ENCODE results near the gene SERPINA5. TPM values are rescaled to one million over a fixed set of nuclear protein-coding genes. Genes with fewer than 3 reads are reported as not detected.
A peak's percentile ranks its signal among the peaks of the same experiment; 100 is the strongest.

Gene SERPINA5
- total and polyA plus RNA-seq, 2 of the 13 experiments (the other 11 are each of a cell fraction or from before 2014, with no cell fraction given), result 449 to 498 TPM

DNA sequence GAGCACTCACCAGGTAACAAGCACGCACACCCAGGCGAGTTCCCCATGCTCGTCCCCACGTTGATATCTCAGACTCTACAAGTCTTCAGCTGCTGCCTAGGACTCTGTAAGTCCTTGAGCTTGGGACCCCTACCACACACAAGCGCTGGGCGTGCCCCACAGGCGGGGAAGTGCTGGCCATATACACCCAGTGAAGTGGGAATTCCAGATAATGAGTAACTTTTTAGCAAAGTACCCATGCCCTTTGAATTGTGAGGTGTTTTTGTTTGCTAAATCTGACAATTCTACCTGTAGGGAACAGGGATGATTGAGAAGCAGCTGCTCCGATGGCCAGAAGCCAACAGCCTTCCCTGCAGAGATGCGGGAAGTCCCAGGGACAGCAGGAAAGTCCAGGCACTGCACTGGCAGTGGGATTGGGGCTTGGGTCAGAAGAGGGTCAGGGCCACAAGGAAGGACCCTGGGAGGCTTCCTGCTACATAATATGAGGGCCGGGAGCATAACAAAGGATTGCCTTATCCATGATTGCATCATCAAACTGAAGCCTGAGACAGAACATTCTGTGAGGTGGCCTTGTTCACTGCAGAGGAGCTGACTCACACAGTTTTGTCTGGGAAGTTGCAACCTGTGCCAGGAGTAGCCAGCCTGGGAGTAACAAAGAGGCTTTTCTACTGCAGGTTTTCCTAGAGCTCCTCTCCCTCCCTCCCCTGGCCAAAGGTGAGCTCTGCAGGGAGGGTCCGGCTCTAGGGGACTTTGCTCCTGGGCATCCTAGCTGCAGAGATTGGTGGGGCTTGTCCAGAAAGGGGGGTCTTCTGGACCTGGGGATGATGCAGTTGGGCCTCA is 17.8 kb downstream of the SERPINA5 start (continued):
- TF ChIP-seq, protein P1, sequence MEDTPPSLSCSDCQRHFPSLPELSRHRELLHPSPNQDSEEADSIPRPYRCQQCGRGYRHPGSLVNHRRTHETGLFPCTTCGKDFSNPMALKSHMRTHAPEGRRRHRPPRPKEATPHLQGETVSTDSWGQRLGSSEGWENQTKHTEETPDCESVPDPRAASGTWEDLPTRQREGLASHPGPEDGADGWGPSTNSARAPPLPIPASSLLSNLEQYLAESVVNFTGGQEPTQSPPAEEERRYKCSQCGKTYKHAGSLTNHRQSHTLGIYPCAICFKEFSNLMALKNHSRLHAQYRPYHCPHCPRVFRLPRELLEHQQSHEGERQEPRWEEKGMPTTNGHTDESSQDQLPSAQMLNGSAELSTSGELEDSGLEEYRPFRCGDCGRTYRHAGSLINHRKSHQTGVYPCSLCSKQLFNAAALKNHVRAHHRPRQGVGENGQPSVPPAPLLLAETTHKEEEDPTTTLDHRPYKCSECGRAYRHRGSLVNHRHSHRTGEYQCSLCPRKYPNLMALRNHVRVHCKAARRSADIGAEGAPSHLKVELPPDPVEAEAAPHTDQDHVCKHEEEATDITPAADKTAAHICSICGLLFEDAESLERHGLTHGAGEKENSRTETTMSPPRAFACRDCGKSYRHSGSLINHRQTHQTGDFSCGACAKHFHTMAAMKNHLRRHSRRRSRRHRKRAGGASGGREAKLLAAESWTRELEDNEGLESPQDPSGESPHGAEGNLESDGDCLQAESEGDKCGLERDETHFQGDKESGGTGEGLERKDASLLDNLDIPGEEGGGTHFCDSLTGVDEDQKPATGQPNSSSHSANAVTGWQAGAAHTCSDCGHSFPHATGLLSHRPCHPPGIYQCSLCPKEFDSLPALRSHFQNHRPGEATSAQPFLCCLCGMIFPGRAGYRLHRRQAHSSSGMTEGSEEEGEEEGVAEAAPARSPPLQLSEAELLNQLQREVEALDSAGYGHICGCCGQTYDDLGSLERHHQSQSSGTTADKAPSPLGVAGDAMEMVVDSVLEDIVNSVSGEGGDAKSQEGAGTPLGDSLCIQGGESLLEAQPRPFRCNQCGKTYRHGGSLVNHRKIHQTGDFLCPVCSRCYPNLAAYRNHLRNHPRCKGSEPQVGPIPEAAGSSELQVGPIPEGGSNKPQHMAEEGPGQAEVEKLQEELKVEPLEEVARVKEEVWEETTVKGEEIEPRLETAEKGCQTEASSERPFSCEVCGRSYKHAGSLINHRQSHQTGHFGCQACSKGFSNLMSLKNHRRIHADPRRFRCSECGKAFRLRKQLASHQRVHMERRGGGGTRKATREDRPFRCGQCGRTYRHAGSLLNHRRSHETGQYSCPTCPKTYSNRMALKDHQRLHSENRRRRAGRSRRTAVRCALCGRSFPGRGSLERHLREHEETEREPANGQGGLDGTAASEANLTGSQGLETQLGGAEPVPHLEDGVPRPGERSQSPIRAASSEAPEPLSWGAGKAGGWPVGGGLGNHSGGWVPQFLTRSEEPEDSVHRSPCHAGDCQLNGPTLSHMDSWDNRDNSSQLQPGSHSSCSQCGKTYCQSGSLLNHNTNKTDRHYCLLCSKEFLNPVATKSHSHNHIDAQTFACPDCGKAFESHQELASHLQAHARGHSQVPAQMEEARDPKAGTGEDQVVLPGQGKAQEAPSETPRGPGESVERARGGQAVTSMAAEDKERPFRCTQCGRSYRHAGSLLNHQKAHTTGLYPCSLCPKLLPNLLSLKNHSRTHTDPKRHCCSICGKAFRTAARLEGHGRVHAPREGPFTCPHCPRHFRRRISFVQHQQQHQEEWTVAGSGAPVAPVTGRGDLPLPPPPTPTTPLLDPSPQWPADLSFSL (CRISPR knock-in tag; IDR thresholded peaks at IDR 0.05), result no peak; the same call in 1 of the 2 replicates
- TF ChIP-seq, protein P2, sequence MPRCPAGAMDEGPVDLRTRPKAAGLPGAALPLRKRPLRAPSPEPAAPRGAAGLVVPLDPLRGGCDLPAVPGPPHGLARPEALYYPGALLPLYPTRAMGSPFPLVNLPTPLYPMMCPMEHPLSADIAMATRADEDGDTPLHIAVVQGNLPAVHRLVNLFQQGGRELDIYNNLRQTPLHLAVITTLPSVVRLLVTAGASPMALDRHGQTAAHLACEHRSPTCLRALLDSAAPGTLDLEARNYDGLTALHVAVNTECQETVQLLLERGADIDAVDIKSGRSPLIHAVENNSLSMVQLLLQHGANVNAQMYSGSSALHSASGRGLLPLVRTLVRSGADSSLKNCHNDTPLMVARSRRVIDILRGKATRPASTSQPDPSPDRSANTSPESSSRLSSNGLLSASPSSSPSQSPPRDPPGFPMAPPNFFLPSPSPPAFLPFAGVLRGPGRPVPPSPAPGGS (CRISPR knock-in tag; IDR thresholded peaks at IDR 0.05), result peak; percentile 86; the same call in 1 of the 2 replicates
- peak; percentile 70; the same call in 1 of the 2 replicates for TF ChIP-seq ZMAT3 (CRISPR knock-in tag; conservative IDR thresholded peaks at IDR 0.05)
- peak; percentile 99 for TF ChIP-seq SKI (IDR thresholded peaks at IDR 0.05; ENCODE audit: partially characterized antibody)
- TF ChIP-seq, protein P3, sequence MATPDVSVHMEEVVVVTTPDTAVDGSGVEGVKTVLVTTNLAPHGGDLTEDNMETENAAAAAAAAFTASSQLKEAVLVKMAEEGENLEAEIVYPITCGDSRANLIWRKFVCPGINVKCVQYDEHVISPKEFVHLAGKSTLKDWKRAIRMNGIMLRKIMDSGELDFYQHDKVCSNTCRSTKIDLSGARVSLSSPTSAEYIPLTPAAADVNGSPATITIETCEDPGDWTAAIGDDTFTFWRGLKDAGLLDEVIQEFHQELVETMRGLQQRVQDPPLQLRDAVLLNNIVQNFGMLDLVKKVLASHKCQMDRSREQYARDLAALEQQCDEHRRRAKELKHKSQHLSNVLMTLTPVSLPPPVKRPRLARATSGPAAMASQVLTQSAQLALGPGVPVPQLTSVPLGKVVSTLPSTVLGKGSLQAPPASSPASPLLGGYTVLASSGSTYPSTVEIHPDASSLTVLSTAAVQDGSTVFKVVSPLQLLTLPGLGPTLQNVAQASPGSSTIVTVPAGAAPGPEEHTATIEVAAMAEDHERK (CRISPR knock-in tag; IDR thresholded peaks at IDR 0.05; ENCODE audit: low read depth), result no peak
- no peak for TF ChIP-seq AGO1 (IDR thresholded peaks at IDR 0.05; ENCODE audit: low read depth, low read length, poor library complexity, severe bottlenecking)
- TF ChIP-seq, protein P4, sequence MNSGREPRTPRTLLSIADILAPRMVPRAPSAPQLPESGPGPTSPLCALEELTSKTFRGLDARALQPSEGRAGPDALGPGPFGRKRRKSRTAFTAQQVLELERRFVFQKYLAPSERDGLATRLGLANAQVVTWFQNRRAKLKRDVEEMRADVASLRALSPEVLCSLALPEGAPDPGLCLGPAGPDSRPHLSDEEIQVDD (CRISPR knock-in tag; IDR thresholded peaks at IDR 0.05; ENCODE audit: borderline replicate concordance), result no peak
- no peak for TF ChIP-seq GABPA (IDR thresholded peaks at IDR 0.05; ENCODE audit: low read depth, low read length)
- no peak; the same call in 1 of the 2 replicates for TF ChIP-seq GABPA (CRISPR knock-in tag; IDR thresholded peaks at IDR 0.05; ENCODE audit: low read depth)
- TF ChIP-seq YEATS2 (CRISPR knock-in tag; IDR thresholded peaks at IDR 0.05; ENCODE audit: borderline replicate concordance), result peak; percentile 22; the same call in 1 of the 2 replicates
- TF ChIP-seq ZNF891 (CRISPR knock-in tag; IDR thresholded peaks at IDR 0.05), result no peak
- TF ChIP-seq THAP11 (CRISPR knock-in tag; IDR thresholded peaks at IDR 0.05), result peak; percentile 51
- TF ChIP-seq ZNF713 (CRISPR knock-in tag; IDR thresholded peaks at IDR 0.05), result no peak
- no peak for TF ChIP-seq RBAK (CRISPR knock-in tag; IDR thresholded peaks at IDR 0.05)
- no peak; the same call in 1 of the 2 replicates for TF ChIP-seq ZNF766 (CRISPR knock-in tag; IDR thresholded peaks at IDR 0.05; ENCODE audit: borderline replicate concordance)
- TF ChIP-seq NKX3-1 (CRISPR knock-in tag; IDR thresholded peaks at IDR 0.05), result peak; percentile 42; the same call in 1 of the 2 replicates
- peak; percentile 80 for TF ChIP-seq ZNF317 (CRISPR knock-in tag; IDR thresholded peaks at IDR 0.05)
- no peak for TF ChIP-seq HNRNPUL1 (IDR thresholded peaks at IDR 0.05; ENCODE audit: low read depth, low read length)
- no peak for TF ChIP-seq ZNF678 (CRISPR knock-in tag; IDR thresholded peaks at IDR 0.05)
- peak; percentile 91 for TF ChIP-seq MED8 (CRISPR knock-in tag; IDR thresholded peaks at IDR 0.05; ENCODE audit: insufficient replicate concordance)
